Chondrocyte (in vitro differentiated cells): ENCODE data around the gene NRIP2. TPM values are rescaled to one million over a fixed set of nuclear protein-coding genes. Genes with fewer than 3 reads are reported as not detected.

ENCODE experiments used
- DNase-seq: peaks from one replicate; pipeline ENCODE4 v3.0.0; 2021; ENCODE audit warnings: mixed read lengths, low spot score
- H3K27ac Mint-ChIP-seq: one replicate; pipeline ENCODE4 v1.8.0; 2021; ENCODE audit warnings: mild to moderate bottlenecking, moderate library complexity, mixed read lengths; ENCODE audit not compliant: unreplicated experiment
- H3K27me3 Mint-ChIP-seq: 2 replicates; pipeline ENCODE4 v1.8.0; 2021; ENCODE audit warnings: low read depth, mixed read lengths
- H3K36me3 Mint-ChIP-seq: 2 replicates; pipeline ENCODE4 v1.8.0; 2021; ENCODE audit warnings: low read depth, mixed read lengths
- H3K4me1 Mint-ChIP-seq: 2 replicates; pipeline ENCODE4 v1.8.0; 2021; ENCODE audit warnings: low read depth, mild to moderate bottlenecking, mixed read lengths
- H3K4me3 Mint-ChIP-seq: one replicate; pipeline ENCODE4 v1.8.0; 2021; ENCODE audit warnings: mild to moderate bottlenecking, moderate library complexity, mixed read lengths; ENCODE audit not compliant: unreplicated experiment
- H3K9me3 Mint-ChIP-seq: 2 replicates; pipeline ENCODE4 v1.8.0; 2021; ENCODE audit warnings: low read depth, mixed read lengths
- total RNA-seq: library from RNA; stranded (reverse); gene quantifications from 3 replicates; pipeline ENCODE4 v1.2.1, GENCODE V29; 2021
- TF ChIP-seq, protein P1 (sequence below): fragments of 200-600 bp; sonication (generic); IDR thresholded peaks from 2 replicates; pipeline ENCODE4 v1.5.0; 2021; ENCODE audit warnings: antibody characterized with exemption, mild to moderate bottlenecking, moderate library complexity

The NRIP2 gene
- total RNA-seq, 1 donor from 2014 or later = 0.25 TPM

GRCh38 chr12:2805143-2805520 is 29.7 kb downstream of the NRIP2 start:
- Mint-ChIP-seq H3K4me3 (peak overlapping the region; percentile 53), H3K27me3 (no peaks in the 10 kb centered on the region), H3K9me3 (no peaks in the 10 kb centered on the region), H3K4me1 (peaks cover 39% of the 10 kb centered on the region), H3K27ac (peak overlapping the region; percentile 82), H3K36me3 (peaks cover 20% of the 10 kb centered on the region)
- TF ChIP-seq, protein P1, sequence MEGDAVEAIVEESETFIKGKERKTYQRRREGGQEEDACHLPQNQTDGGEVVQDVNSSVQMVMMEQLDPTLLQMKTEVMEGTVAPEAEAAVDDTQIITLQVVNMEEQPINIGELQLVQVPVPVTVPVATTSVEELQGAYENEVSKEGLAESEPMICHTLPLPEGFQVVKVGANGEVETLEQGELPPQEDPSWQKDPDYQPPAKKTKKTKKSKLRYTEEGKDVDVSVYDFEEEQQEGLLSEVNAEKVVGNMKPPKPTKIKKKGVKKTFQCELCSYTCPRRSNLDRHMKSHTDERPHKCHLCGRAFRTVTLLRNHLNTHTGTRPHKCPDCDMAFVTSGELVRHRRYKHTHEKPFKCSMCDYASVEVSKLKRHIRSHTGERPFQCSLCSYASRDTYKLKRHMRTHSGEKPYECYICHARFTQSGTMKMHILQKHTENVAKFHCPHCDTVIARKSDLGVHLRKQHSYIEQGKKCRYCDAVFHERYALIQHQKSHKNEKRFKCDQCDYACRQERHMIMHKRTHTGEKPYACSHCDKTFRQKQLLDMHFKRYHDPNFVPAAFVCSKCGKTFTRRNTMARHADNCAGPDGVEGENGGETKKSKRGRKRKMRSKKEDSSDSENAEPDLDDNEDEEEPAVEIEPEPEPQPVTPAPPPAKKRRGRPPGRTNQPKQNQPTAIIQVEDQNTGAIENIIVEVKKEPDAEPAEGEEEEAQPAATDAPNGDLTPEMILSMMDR = no peak
- no peak for DNase-seq

GRCh38 chr12:2804393-2805142 is 30.3 kb downstream of the NRIP2 start:
- Mint-ChIP-seq H3K27me3 (no peaks in the 10 kb centered on the region), H3K4me1 (peaks cover 39% of the 10 kb centered on the region)
- DNase-seq = no peak

DNA sequence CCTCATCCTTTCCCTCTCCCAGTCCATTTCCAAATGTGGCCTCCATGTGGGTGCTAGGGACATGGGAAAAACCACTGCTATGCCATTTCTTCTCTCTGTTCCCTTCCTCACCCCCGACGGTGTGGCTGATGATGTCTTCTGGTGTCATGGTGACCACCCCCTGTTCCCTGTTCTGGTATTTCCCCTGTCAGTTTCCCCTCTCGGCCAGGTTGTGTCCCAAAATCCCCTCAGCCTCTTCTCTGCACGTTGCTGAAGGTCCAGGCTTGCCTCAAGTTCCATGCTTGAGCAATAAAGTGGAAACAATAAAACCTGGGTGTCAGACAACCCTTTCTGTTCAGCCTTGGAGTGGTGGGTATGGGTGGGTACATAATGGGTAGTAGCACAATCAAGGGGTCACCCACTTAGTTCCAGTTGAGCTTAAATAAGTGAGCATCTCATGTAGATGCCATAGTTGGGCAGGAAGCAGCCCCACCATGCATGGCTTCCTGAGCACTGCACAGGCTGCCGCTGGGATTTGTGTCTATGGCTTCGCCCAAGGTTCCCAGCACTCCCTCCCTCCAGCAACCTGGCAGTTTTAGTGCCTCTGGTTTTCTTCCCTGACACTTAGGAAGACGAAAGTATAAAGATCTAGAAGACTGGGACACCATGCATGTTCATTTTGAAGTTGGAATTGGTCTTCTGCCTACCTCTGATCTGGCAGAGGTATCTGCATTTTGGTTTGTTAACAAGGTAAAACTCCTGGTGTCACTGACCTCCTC is 31.0 kb downstream of the NRIP2 start:
- TF ChIP-seq, protein P1 = no peak
- H3K27me3 Mint-ChIP-seq = no peaks in the 10 kb centered on the region
- no peaks in the 10 kb centered on the region for H3K9me3 Mint-ChIP-seq
- H3K27ac Mint-ChIP-seq = peak overlapping the region; percentile 82
- H3K36me3 Mint-ChIP-seq = peaks cover 32% of the 10 kb centered on the region
- peaks cover 39% of the 10 kb centered on the region for H3K4me1 Mint-ChIP-seq
- no peak for DNase-seq
- H3K4me3 Mint-ChIP-seq = peak overlapping the region; percentile 27

More at GRCh38 chr12:2804393-2805142, 30.3 kb downstream of the NRIP2 start:
- TF ChIP-seq, protein P1 = no peak
- Mint-ChIP-seq H3K36me3 (peaks cover 25% of the 10 kb centered on the region), H3K27ac (peak overlapping the region; percentile 82), H3K9me3 (no peaks in the 10 kb centered on the region), H3K4me3 (peak overlapping the region; percentile 27)

DNA sequence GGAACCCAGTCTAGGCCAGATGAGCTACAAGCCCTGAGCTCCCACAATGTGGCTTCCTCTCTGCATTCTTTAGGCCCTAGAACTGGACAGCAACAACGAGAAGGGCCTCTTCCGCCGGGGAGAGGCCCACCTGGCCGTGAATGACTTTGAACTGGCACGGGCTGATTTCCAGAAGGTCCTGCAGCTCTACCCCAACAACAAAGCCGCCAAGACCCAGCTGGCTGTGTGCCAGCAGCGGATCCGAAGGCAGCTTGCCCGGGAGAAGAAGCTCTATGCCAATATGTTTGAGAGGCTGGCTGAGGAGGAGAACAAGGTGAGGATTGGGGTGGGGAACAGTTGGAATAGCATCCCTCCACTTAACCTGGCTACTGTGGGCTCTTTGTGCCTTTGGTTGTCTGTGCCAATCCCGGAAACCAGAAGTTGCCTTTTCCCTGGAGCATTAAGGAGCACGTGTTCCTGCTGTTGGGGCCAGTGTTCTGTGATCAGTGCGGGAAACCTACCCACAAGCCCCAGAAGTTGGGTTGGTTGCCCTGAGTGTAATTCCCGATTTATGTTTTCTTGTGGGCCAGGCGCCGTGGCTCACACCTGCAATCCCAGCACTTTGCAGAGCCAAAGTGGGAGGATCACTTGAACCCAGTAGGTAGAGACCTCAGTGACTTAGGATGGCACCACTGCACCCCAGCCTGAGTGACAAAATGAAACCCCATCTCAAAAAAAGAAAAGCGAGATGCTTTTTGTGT is 33.6 kb downstream of the NRIP2 start:
- TF ChIP-seq, protein P1 = no peak
- DNase-seq = no peak
- H3K27me3 Mint-ChIP-seq = no peaks in the 10 kb centered on the region
- H3K36me3 Mint-ChIP-seq = peaks cover 41% of the 10 kb centered on the region
- no peak overlapping the region for H3K27ac Mint-ChIP-seq
- H3K4me1 Mint-ChIP-seq = peaks cover 46% of the 10 kb centered on the region
- H3K9me3 Mint-ChIP-seq = no peaks in the 10 kb centered on the region
- H3K4me3 Mint-ChIP-seq = no peak overlapping the region

DNA sequence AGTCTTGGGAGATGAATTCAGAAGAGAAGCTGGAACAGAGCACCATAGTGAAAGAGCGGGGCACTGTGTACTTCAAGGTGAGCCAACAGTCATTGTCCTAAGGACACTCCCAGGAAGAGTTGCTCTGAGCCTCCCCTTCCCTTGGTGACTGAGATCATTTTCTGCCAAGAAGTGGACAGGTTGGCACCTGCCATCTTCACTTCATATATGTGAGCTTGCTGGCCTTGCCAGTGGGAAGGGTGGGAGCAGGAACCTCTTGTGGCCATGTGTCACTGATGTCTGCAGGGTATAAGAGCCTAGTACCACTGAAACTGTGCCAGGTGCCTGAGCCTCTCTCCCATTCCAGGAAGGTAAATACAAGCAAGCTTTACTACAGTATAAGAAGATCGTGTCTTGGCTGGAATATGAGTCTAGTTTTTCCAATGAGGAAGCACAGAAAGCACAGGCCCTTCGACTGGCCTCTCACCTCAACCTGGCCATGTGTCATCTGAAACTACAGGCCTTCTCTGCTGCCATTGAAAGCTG is 34.7 kb downstream of the NRIP2 start:
- Mint-ChIP-seq H3K9me3 (no peaks in the 10 kb centered on the region), H3K4me1 (peaks cover 39% of the 10 kb centered on the region), H3K27ac (no peak overlapping the region), H3K36me3 (peaks cover 41% of the 10 kb centered on the region), H3K27me3 (no peaks in the 10 kb centered on the region), H3K4me3 (no peak overlapping the region)
- DNase-seq = no peak
- TF ChIP-seq, protein P1 = no peak
